Choroid plexus epithelial cell (primary cell): ENCODE measurements around the gene PLSCR4.

Source experiments
- DNase-seq: peaks from one replicate; pipeline ENCODE4 v3.0.0-alpha.2; 2010; ENCODE audit warnings: low read depth
- H3K4me3 ChIP-seq: 2 replicates; pipeline ENCODE4 v1.5.1; 2011; ENCODE audit warnings: low read depth, mild to moderate bottlenecking, control low read depth, low read length, moderate library complexity
- TF ChIP-seq, protein P1 (sequence below): conservative IDR thresholded peaks from 2 replicates; pipeline ENCODE4 v1.5.1; 2011; ENCODE audit warnings: low read depth, mild to moderate bottlenecking, control low read depth, inconsistent platforms, low read length, moderate library complexity

PLSCR4 gene

DNA sequence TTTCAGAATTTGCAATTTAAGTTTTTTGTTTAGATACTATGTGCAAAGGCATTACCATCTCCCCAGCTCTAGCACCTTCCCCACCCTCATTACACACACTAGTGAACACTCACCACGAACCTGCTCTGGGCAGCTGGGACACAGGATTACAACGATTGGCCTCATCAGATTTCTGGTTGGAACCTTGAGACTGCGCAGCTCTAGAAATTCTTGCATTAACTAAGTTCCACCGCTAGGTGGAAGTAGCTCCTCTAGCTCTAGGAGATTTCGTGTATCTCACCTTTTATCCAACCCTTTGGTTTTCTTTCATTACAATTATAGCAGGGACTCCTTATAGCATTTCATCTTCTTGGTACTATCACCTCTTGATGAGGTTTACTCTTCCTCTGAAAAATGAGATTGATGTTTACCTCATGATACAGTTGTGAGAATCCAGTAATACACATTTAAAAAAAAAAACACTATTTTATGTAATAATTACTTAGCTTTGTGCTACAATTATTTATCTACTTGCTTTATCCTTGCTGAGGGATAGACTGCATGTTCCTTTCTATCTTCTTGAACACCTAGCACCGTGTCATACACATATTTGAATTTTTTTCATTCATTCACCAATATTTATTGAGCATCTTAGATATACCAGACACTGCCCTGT is 61.3 kb downstream of the PLSCR4 start:
- TF ChIP-seq, protein P1, sequence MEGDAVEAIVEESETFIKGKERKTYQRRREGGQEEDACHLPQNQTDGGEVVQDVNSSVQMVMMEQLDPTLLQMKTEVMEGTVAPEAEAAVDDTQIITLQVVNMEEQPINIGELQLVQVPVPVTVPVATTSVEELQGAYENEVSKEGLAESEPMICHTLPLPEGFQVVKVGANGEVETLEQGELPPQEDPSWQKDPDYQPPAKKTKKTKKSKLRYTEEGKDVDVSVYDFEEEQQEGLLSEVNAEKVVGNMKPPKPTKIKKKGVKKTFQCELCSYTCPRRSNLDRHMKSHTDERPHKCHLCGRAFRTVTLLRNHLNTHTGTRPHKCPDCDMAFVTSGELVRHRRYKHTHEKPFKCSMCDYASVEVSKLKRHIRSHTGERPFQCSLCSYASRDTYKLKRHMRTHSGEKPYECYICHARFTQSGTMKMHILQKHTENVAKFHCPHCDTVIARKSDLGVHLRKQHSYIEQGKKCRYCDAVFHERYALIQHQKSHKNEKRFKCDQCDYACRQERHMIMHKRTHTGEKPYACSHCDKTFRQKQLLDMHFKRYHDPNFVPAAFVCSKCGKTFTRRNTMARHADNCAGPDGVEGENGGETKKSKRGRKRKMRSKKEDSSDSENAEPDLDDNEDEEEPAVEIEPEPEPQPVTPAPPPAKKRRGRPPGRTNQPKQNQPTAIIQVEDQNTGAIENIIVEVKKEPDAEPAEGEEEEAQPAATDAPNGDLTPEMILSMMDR: peak; percentile 79
- DNase-seq: peak; percentile 79

DNA sequence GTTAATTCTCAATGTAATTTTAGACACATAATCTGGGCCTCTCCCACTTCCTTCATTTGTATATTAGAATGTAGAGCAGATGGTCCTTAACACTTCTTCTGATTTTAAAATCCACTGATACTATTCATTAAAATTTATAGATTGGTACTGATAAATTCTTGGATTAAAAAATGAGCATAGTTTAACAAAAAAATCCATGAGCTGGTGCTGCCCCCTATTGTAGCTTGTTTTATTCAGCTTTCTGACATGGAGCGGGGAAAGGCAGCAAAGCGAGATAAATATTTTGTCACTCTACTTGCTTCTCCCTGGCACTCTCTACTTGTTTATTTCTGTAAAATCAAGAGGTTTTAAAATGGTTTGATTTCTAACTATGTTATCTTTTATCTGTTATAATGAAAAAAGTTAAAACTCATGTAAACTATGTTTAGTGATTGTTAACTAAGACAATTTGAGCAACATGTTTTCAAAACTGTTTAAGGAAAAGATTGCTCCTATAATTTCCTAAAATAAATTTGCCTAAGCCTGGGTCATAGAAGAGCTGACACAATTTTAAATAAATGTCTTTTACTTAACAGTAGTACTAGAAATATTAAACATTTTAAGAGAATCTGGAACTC is 63.5 kb downstream of the PLSCR4 start:
- no peak overlapping the region for H3K4me3 ChIP-seq
- peak; percentile 69 for DNase-seq
- TF ChIP-seq, protein P1: peak; percentile 71

More for the DNA sequence above, 61.3 kb downstream of the PLSCR4 start:
- H3K4me3 ChIP-seq: no peak overlapping the region

DNA sequence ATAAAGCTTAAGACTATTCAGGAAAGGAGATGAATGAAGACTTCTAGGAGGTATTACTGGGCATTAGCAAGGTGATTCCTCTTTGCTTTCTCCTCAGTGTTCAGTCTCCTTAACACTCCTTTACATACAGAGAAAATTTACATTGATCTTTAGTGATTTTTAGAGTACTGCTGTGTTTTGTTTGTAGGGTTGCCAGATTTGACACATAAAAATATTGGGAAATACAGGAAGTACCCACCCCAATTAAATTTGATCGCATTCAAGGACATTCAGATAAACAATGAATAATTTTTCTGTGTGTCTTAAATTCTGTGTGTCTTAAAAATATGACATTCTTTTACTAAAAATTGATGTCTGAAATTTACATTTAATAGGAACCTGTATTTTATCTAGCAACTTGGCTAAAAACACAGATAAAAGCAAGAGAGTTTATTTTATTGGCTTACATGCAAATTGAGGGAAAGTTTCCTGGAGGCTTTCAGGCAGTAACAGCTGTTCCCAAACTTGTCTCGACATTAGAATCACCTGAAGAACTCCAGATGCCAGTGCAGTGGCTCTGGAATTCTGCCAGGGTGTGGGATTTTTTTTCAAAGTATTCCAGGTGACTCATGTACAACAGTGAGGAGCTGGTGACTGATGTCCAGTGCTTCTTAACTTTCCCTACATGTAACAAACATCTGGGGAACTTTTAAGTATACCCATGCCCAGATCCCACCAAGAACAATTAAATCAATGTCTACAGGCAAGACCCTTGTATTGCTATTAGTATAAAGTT is 66.5 kb downstream of the PLSCR4 start:
- peak; percentile 38 for DNase-seq
- H3K4me3 ChIP-seq: no peak overlapping the region
- TF ChIP-seq, protein P1: no peak

DNA sequence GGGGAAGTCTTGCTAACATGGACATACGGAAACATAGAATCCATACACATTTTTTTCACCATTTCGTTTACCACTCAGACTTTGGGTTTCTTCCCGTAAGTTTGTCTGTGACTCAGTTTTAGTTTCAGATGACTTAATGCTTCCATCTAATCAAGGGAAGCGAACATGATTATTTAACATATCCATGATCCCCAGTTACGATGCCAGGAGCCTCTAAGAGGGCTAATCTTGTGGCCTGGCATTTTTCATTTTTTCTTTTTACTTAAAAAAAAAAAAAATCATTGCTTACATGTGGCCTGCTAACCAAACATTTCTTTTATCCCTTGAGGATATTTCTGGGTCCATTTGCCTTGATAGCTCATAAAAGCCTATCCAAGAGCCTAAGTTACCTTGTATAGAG is 69.7 kb downstream of the PLSCR4 start:
- H3K4me3 ChIP-seq: no peak overlapping the region
- TF ChIP-seq, protein P1: no peak
- DNase-seq: no peak

DNA sequence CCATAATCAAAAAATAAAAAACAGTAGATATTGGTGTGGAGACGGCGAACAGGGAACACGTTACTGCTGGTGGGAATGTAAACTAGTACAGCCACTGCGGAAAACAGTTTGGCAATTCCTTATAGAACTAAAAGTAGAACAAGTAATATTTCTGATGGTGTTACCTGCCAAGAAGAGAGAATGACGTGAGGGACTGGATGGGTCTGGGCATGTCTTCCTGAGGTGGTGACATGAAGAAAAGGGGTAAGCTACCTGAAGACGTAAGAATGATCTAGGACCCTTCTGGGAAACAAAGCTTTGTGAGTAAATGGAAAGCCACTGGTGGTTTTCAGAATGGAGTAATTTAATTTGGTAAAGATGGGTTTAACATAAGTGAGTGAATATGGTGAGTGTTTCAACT is 70.5 kb downstream of the PLSCR4 start:
- TF ChIP-seq, protein P1: no peak
- no peak overlapping the region for H3K4me3 ChIP-seq
- no peak for DNase-seq

DNA sequence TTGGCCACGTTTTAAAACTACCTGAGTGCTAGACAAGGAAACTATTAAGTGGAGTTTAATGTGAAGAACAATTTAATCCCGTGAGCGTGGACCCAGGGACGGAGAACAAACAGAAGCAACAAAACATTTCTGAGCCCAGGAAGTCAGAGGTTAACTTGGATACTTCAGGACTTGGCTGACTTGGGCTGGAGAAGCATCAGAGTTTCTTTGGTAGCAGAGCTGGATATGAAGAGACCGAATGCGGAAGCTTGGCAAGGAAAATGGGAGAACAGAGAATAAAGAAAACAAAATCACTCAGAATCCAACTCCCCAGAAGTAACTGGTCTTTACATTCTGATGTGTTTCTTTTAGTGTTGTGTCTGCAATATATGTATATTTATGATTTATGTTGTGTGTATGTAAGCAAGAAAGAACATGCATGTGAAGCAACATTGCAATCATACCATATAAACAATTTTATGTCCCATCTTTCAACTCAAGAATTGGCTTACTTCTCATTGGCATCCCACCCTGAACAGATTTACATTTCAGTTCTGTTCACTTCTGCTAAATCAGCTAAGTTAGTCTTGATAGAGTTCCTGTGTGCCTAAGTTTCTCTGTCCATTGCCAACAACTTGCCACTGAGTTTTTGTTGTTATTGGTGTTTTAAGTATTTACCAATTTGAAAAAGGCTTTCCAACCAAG is 72.8 kb downstream of the PLSCR4 start:
- TF ChIP-seq, protein P1: no peak
- DNase-seq: no peak
- H3K4me3 ChIP-seq: no peak overlapping the region
